SH-SY5Y (cell line): ENCODE results near the gene MEA1.

Experiments
- GATA2 ChIP-seq: IDR thresholded peaks from 2 replicates; pipeline ENCODE4 v1.6.1; 2011; ENCODE audit warnings: mild to moderate bottlenecking, low read depth, low read length
- GATA3 ChIP-seq: IDR thresholded peaks from 2 replicates; pipeline ENCODE4 v1.6.1; 2011; ENCODE audit warnings: low read depth, mild to moderate bottlenecking, low read length, moderate library complexity

DNA sequence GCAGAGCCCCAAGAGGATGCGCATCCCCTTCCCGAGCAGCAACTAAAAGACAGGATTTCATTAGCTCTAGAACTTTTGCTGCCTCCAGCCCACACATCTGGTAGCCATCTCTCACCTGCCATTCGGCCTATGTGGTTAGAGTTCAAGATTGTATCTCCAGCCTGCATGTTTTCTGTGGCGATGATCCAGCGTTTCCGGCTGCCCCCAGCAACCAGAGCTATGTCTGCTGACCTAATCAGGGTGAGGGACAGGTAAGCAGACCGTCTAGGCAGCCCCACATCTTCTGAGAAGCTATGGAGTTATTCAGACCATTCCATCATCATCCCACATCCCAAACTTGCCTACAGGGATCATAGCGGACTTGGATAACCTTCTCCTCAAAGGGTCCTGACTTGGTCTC lies 42.2 kb upstream of the MEA1 start:
- TF ChIP-seq GATA2, result no peak
- TF ChIP-seq GATA3, result no peak
